GM21447 (cell line): Measurements from ENCODE around the gene ANTXR2.
"Not testable (repeated sequence)": the region's sequence is repeated elsewhere in the genome, so short reads cannot be mapped to it uniquely, and the experiment has no call there.

ENCODE experiments used
- ATAC-seq: cut with Tn5 transposase; IDR thresholded peaks from one replicate; pipeline ENCODE4 v1.9.1; 2021; ENCODE audit not compliant: unreplicated experiment

ANTXR2 gene

GRCh38 chr4:79993476-79993875 lies 79.6 kb downstream of the ANTXR2 start:
- no peak for ATAC-seq

DNA sequence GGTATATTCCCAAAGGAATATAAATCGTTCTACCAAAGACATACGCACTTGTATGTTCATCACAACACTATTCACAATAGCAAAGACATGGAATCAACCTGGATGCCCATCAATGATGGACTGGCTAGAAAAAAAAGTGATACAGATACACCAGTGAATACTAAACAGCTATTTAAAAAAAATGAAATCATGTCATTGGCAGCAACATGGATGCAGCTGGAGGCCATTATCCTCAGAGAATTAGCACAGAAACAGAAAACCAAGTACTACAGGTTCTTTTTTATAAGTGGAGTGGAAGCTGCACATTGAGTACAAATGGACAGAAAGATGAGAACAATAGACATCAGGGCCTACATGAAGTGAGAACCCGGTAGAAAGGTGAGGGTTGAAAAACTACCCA lies 81.4 kb downstream of the ANTXR2 start:
- ATAC-seq = no peak

DNA sequence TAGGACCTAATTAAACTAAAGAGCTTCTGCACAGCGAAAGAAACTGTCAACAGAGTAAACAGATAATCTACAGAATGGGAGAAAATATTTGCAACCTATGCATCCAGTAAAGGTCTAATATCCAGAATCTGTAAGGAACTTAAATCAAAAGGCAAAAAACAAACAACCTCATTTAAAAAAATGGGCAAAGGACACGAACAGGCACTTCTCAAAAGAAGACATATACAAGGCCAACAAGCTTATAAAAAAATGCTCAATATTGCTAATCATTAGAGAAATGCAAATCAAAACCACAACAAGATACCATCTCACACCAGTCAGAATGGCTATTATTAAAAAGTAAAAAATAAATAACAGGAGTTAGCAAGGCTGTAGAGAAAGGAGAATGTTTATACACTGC lies 81.9 kb downstream of the ANTXR2 start:
- not testable (repeated sequence) for ATAC-seq

GRCh38 chr4:79987401-79987800 lies 85.6 kb downstream of the ANTXR2 start:
- ATAC-seq = no peak

DNA sequence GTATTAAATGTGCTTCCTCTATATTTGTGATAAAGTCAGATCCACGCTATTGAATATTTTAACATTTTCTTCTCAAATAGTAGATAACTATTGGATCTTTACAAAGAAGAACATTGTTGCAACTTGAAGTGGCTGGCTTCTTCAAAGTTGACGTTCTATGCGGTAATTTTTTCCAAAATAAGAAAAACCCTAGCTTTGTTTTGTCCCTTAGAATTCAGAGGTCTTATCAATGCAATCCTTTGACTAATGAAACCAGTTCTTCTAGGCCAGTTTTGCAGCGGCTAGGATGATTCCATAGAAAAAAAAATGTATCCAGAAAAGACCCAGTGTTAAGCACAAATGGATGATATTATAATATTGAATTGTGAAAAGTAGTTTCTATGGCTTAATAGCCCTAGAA lies 89.6 kb downstream of the ANTXR2 start:
- no peak for ATAC-seq

DNA sequence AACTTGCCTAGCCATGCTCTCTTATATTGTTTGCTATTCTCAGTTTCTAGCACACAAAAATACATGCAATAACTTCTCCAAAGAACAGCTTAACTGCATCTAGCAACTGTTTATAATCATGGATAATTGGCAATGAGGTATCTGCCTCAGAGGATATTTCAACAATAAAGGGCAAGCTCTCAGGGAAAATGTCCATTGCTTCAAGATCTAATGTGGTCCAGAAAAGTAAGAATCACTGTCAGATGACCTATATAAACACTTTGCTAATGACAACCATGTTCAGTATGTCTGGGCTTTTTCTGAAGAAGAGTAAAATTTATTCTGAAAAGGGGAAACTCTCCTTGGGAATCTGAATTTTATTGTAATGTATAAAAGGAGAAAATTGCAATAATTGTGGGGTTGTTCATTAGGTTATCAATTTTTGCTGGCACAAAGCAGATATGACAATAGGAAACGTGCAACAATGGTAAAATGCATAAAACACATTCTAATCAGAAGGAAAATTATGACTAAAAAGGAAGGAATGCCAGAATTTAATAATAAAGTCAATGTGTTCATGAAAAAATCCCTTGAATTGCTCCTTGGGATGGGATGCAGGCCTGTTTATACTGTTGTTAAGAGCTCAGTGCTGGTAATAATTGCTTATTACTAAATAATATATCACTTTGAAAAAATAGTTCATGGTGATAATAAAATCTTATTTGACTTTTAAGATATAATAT lies 90.3 kb downstream of the ANTXR2 start:
- no peak for ATAC-seq

- no peak for ATAC-seq
Measured at GRCh38 chr4:79980448-79980847, 92.6 kb downstream of the ANTXR2 start.

GRCh38 chr4:79979785-79980437 lies 93.1 kb downstream of the ANTXR2 start:
- no peak for ATAC-seq

GRCh38 chr4:79977131-79977840 lies 95.7 kb downstream of the ANTXR2 start:
- ATAC-seq = no peak

DNA sequence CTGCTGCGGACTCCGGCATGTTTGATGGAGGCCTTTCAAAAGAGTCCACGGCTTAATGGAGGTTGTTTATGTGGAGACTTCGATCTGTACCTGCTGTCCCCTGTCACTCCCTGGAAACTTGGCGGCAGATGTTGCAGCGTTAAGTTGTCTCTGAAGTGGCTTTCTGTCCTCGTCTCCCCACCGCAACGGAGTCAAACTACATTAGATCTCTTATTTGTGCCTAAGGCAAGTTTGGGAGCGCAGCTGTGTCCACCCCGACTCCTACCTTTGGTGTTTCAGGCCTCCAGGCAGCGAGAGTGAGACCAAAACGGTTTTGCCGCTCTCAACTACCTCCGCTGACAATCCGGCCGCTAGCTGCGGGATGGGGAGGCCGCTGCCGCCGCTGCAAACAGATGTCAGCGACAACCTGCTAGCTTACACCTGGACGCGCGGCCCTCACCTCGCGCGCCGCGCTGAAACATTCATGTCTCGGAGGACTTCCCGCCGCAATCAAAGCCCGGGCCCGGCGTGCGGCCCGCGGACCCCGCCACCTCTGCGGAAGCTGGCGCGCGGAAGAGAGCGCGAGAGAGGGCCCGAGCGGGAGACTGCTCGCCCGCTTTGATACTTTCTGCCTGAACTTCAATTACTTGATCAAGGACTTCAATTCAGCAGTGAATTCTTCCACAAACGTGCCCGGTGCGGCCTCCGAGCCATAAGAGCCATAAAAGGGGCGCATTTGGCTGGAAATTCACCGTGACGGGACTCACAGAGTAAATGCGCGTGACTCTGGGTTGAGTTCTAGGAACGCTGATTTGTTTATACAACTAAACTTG lies 108.4 kb downstream of the ANTXR2 start:
- no peak for ATAC-seq

DNA sequence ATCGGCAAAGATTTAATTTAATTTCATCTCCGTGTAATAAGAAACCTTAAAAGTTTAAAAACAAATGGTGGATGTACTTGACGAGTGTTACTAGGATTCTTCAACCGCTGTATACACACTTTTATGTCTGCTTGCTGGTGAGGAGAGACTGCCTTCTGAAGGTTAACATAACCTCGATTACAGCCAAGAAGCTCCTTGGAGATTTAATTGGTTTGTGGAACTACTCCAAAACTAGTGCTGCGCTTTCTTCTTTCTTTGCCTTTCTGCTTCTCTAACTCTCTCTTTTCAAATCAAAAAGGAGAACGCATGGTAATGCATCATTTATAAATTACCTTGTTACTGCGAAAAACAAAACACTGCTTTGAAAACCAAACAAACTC lies 109.0 kb downstream of the ANTXR2 start:
- no peak for ATAC-seq

- ATAC-seq = no peak
Measured at GRCh38 chr4:79959652-79960051, 113.4 kb downstream of the ANTXR2 start.

DNA sequence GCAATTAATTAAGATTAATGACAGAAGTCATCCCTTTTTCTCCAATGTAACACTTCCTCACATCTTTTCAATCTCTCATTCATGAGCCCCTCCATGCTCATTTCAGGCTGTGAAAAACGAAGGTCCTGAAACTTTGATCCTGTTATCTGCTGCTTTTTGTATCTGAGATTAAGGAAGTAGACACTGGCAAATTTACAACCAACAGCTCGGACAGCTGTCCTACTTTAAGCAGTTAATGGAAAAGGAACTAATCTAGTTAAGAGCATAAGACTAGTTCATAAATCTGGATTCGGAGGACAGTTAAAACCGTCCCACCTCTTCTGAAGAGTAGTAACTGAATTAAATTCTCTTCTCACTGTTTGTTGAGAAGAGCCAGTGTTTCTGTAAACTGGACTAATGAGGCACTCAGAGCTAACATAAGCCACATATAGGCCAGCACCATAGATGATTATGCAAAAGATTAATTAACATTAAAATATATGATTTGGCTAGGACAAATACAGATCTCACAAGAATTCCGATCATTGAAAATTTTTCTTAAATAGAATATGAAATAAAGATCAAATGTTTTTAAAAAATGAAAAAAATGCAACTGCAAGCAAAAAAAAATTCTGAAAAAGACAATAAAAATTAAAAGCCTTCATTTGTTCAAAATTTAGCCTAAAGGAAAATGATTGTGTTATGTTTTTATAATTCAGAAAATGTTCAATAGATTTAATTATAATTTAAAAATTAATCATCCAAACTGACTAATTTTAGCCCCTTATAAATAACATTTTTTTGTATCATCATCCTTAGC lies 114.4 kb downstream of the ANTXR2 start:
- no peak for ATAC-seq

- no peak for ATAC-seq
Measured at GRCh38 chr4:79949178-79949577, 123.9 kb downstream of the ANTXR2 start.

- ATAC-seq = no peak
Measured at GRCh38 chr4:79948739-79949138, 124.3 kb downstream of the ANTXR2 start.

DNA sequence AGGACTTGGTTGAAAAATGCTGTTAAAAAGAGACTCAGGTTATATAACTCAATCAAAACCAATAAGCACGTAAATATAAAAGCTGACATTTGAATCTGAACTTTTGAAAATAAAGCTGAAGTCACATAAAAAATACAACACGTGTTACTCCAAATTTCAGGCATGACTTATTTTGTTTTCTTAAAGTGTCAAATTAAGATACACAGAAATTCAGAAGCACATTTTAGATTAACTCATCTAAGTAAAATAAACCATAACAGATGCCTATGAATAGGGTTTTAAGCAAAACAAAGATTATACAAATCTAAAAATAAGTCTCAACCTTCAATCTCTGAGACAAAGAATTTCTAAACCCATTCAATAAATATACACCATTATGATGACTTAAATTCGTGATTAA lies 124.8 kb downstream of the ANTXR2 start:
- ATAC-seq = no peak

DNA sequence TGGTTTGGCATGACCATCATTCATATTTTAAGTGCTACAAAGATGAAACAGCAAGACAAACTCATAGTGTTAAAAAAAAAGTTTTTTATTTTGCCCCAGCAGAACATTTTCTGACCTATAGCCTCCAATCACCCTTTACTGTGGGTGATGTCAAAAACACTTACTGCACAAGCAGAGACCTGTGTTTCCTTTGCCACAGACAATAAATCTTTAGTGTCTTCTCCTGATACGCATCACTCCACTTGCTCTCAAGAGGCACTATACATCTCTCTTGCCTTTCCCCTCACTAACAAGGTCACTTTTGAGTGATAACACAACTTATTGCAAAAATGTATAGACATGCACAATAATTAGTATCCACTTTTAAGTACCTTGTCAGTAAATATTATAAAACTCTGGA lies 125.6 kb downstream of the ANTXR2 start:
- no peak for ATAC-seq

DNA sequence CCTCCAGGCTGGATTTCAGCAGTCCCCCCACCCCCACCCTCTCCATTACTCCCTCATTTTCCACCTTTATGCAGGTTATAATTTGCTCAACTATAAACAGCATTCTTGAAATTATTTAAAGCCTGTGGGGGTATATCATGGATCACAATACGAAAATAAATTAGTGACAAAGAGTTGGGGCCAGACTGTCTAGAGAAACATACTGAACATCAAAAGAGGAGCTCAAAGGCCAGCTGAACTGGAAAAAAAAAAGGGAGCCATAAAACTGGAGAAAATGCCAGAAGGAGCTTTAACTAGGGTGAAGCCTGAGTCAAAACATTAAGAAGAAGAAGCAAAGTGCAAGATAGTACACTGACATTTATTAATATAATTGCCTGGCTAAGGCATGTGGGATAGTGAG lies 137.8 kb downstream of the ANTXR2 start:
- ATAC-seq = no peak

DNA sequence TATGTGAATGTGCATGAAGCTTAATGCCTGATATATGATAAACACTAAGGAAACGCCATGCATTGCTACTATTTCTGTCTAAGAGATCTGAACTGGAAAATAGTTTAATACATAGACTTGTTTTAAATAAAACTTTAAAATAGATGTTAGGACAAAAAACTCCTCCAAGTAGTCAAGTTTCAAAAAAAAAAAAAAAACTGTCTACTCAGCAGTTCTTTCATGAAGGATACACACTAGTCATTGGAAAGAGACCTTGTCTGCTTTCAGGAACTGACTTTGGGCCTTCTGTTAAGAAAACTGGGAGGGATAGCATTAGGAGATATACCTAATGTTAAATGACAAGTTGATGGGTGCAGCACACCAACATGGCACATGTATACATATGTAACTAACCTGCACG lies 138.4 kb downstream of the ANTXR2 start:
- no peak for ATAC-seq

- ATAC-seq = no peak
Measured at GRCh38 chr4:79927931-79928330, 145.1 kb downstream of the ANTXR2 start.

- ATAC-seq = no peak
Measured at GRCh38 chr4:79923281-79923680, 149.7 kb downstream of the ANTXR2 start.
